ENCODE measurements around the gene BICD1.

Gene BICD1

GRCh38 chr12:32140877-32141276 lies 34.2 kb downstream of the BICD1 start:
- Histone ChIP-seq H3K27me3 (no peaks in the 10 kb centered on the region), H3K9me3 (no peaks in the 10 kb centered on the region), H3K36me3 (no peaks in the 10 kb centered on the region), H3K27ac (no peak overlapping the region), H3K4me3 (no peak overlapping the region), H3K4me1 (no peaks in the 10 kb centered on the region)
- TF ChIP-seq CTCF (IDR thresholded peaks at IDR 0.05), result no peak
- intact Hi-C loops (cut with DNase I; ENCODE audit: low total_unique reads), result no loop called here
- DNase-seq, result no peak

GRCh38 chr12:32145096-32145495 lies 38.4 kb downstream of the BICD1 start:
- Histone ChIP-seq H3K36me3 (no peaks in the 10 kb centered on the region), H3K27ac (no peak overlapping the region), H3K9me3 (no peaks in the 10 kb centered on the region), H3K27me3 (no peaks in the 10 kb centered on the region), H3K4me1 (no peaks in the 10 kb centered on the region), H3K4me3 (no peak overlapping the region)
- no peak for TF ChIP-seq CTCF (IDR thresholded peaks at IDR 0.05)
- intact Hi-C loops (cut with DNase I; ENCODE audit: low total_unique reads), result no loop called here
- DNase-seq, result no peak

GRCh38 chr12:32146074-32146873 lies 39.6 kb downstream of the BICD1 start:
- TF ChIP-seq CTCF (IDR thresholded peaks at IDR 0.05), result no peak
- H3K27ac ChIP-seq, result no peak overlapping the region
- H3K4me3 ChIP-seq, result no peak overlapping the region
- H3K36me3 ChIP-seq, result no peaks in the 10 kb centered on the region
- no peaks in the 10 kb centered on the region for H3K4me1 ChIP-seq
- H3K27me3 ChIP-seq, result no peaks in the 10 kb centered on the region
- intact Hi-C loops (cut with DNase I; ENCODE audit: low total_unique reads), result no loop called here
- no peaks in the 10 kb centered on the region for H3K9me3 ChIP-seq
- DNase-seq, result no peak

GRCh38 chr12:32148372-32148771 lies 41.7 kb downstream of the BICD1 start:
- no peaks in the 10 kb centered on the region for H3K4me1 ChIP-seq
- TF ChIP-seq CTCF (IDR thresholded peaks at IDR 0.05), result no peak
- intact Hi-C loops (cut with DNase I; ENCODE audit: low total_unique reads), result no loop called here

GRCh38 chr12:32149489-32149888 lies 42.8 kb downstream of the BICD1 start:
- Histone ChIP-seq H3K27me3 (no peaks in the 10 kb centered on the region), H3K4me3 (no peak overlapping the region), H3K4me1 (no peaks in the 10 kb centered on the region), H3K27ac (no peak overlapping the region), H3K36me3 (no peaks in the 10 kb centered on the region), H3K9me3 (no peaks in the 10 kb centered on the region)
- no peak for DNase-seq
- intact Hi-C loops (cut with DNase I; ENCODE audit: low total_unique reads), result no loop called here
- TF ChIP-seq CTCF (IDR thresholded peaks at IDR 0.05), result no peak

More at GRCh38 chr12:32148372-32148771, 41.7 kb downstream of the BICD1 start:
- no peaks in the 10 kb centered on the region for H3K36me3 ChIP-seq
- H3K9me3 ChIP-seq, result no peaks in the 10 kb centered on the region
- H3K4me3 ChIP-seq, result no peak overlapping the region
- DNase-seq, result no peak
- no peaks in the 10 kb centered on the region for H3K27me3 ChIP-seq
- no peak overlapping the region for H3K27ac ChIP-seq

All from tibial artery (tissue), 4 donors.